Activated B cell treated with CpG ODN at 0.5 μM for 24 hours (primary cell): Measurements from ENCODE around the gene EPB41L2. TPM values are rescaled to one million over a fixed set of nuclear protein-coding genes. Genes with fewer than 3 reads are reported as not detected.
"Not testable (repeated sequence)": the region's sequence is repeated elsewhere in the genome, so short reads cannot be mapped to it uniquely, and the experiment has no call there.

ENCODE experiments used
- ATAC-seq: fragments of 200-7000 bp; cut with Tn5 transposase; one replicate; pipeline ENCODE4 v1.10.0; 2021; ENCODE audit warnings: low read depth, mild to moderate bottlenecking, moderate library complexity
- CTCF ChIA-PET: fragments of 350-600 bp; sonication (Branson Sonifier 250); formaldehyde crosslinking; loops from one replicate; lab custom pipeline; 2021; ENCODE audit warnings: antibody characterized with exemption; lab: Charles Lee
- POLR2A ChIA-PET: fragments of 350-600 bp; sonication (Branson Sonifier 250); formaldehyde crosslinking; loops from one replicate; lab custom pipeline; 2021; ENCODE audit warnings: antibody characterized with exemption; lab: Charles Lee
- DNase-seq: peaks from one replicate; pipeline ENCODE4 v3.0.0; 2022
- H3K27ac Mint-ChIP-seq: one replicate; pipeline ENCODE4 v1.8.0; 2020; ENCODE audit warnings: mixed read lengths
- H3K27me3 Mint-ChIP-seq: one replicate; pipeline ENCODE4 v1.8.0; 2021; ENCODE audit warnings: mixed read lengths
- H3K36me3 Mint-ChIP-seq: one replicate; pipeline ENCODE4 v1.8.0; 2021; ENCODE audit warnings: low read depth, mixed read lengths
- H3K4me1 Mint-ChIP-seq: one replicate; pipeline ENCODE4 v1.8.0; 2021; ENCODE audit warnings: mixed read lengths
- H3K4me3 Mint-ChIP-seq: one replicate; pipeline ENCODE4 v1.8.0; 2020; ENCODE audit warnings: mild to moderate bottlenecking, mixed read lengths
- H3K9me3 Mint-ChIP-seq: one replicate; pipeline ENCODE4 v1.8.0; 2020; ENCODE audit warnings: mixed read lengths
- CTCF ChIP-seq: fragments of 200-600 bp; IDR thresholded peaks from one replicate; pipeline ENCODE4 v1.8.0; 2022; ENCODE audit warnings: antibody characterized with exemption, mild to moderate bottlenecking
- intact Hi-C: fragments of 100-400 bp; cut with micrococcal nuclease; formaldehyde crosslinking; loops from one replicate; pipeline ENCODE4 v1.15.1; 2024
- total RNA-seq: library from RNA; stranded (reverse); gene quantifications from 2 replicates; pipeline ENCODE4 v1.2.3, GENCODE V29; 2022

Gene EPB41L2
- total RNA-seq, 1 donor from 2014 or later = 62.8 TPM

- ChIA-PET CTCF (interaction anchor here (1.0 kb wide), 1 partner anchor 30 kb away, joined by 3 read pairs; no protein-coding TSS in a partner anchor), POLR2A (no interaction called here)
- H3K27ac Mint-ChIP-seq = no peak overlapping the region
- TF ChIP-seq CTCF = no peak
- no peaks in the 10 kb centered on the region for H3K9me3 Mint-ChIP-seq
- ATAC-seq = no peak
- no peak for DNase-seq
- H3K4me1 Mint-ChIP-seq = no peaks in the 10 kb centered on the region
- H3K4me3 Mint-ChIP-seq = no peak overlapping the region
- peaks cover 13% of the 10 kb centered on the region for H3K36me3 Mint-ChIP-seq
- no peaks in the 10 kb centered on the region for H3K27me3 Mint-ChIP-seq
- intact Hi-C loops = no loop called here
These were observed 142.1 kb downstream of the EPB41L2 start for GRCh38 chr6:130920969-130921368.

- ChIA-PET CTCF (no interaction called here), POLR2A (no interaction called here)
- intact Hi-C loops = no loop called here
- Mint-ChIP-seq H3K27me3 (no peaks in the 10 kb centered on the region), H3K4me3 (no peak overlapping the region), H3K36me3 (peaks cover 11% of the 10 kb centered on the region), H3K4me1 (peaks cover 2% of the 10 kb centered on the region), H3K27ac (no peak overlapping the region), H3K9me3 (peaks cover 3% of the 10 kb centered on the region)
- ATAC-seq = no peak
- TF ChIP-seq CTCF = no peak
- no peak for DNase-seq
These were observed 144.9 kb downstream of the EPB41L2 start for GRCh38 chr6:130918171-130918570.

GRCh38 chr6:130915606-130916005 lies 147.4 kb downstream of the EPB41L2 start:
- H3K4me3 Mint-ChIP-seq, H3K27ac Mint-ChIP-seq, H3K9me3 Mint-ChIP-seq, H3K27me3 Mint-ChIP-seq, DNase-seq, intact Hi-C loops, ATAC-seq, POLR2A ChIA-PET: not testable (repeated sequence)
- Mint-ChIP-seq H3K36me3 (peaks cover 12% of the 10 kb centered on the region), H3K4me1 (peaks cover 11% of the 10 kb centered on the region)
- CTCF ChIA-PET = interaction anchor here (2.1 kb wide), 1 partner anchor 9 kb away, joined by 5 read pairs; no protein-coding TSS in a partner anchor

- Mint-ChIP-seq H3K27ac (no peak overlapping the region), H3K9me3 (peaks cover 3% of the 10 kb centered on the region), H3K36me3 (peaks cover 15% of the 10 kb centered on the region), H3K4me3 (peak overlapping the region; percentile 3), H3K27me3 (no peaks in the 10 kb centered on the region), H3K4me1 (peaks cover 16% of the 10 kb centered on the region)
- DNase-seq (no peak), ATAC-seq (peak; percentile 25)
- intact Hi-C loops = no loop called here
- TF ChIP-seq CTCF = no peak
- ChIA-PET POLR2A (no interaction called here), CTCF (no interaction called here)
These were observed 149.9 kb downstream of the EPB41L2 start for GRCh38 chr6:130913120-130913519.

- Mint-ChIP-seq H3K27ac (no peak overlapping the region), H3K27me3 (no peaks in the 10 kb centered on the region), H3K9me3 (peaks cover 3% of the 10 kb centered on the region), H3K4me3 (no peak overlapping the region), H3K4me1 (peaks cover 16% of the 10 kb centered on the region), H3K36me3 (peaks cover 13% of the 10 kb centered on the region)
- DNase-seq (no peak), ATAC-seq (no peak)
- POLR2A ChIA-PET = no interaction called here
- intact Hi-C loops = no loop called here
- CTCF ChIA-PET = no interaction called here
- no peak for TF ChIP-seq CTCF
These were observed 150.6 kb downstream of the EPB41L2 start for GRCh38 chr6:130912434-130912833.

- no peak for TF ChIP-seq CTCF
- DNase-seq = no peak
- H3K4me1 Mint-ChIP-seq = peaks cover 16% of the 10 kb centered on the region
- POLR2A ChIA-PET = no interaction called here
- no peaks in the 10 kb centered on the region for H3K27me3 Mint-ChIP-seq
- peaks cover 5% of the 10 kb centered on the region for H3K36me3 Mint-ChIP-seq
- no peak overlapping the region for H3K27ac Mint-ChIP-seq
- CTCF ChIA-PET = no interaction called here
- H3K4me3 Mint-ChIP-seq = no peak overlapping the region
- no peaks in the 10 kb centered on the region for H3K9me3 Mint-ChIP-seq
- ATAC-seq = no peak
- intact Hi-C loops = no loop called here
These were observed 154.1 kb downstream of the EPB41L2 start for GRCh38 chr6:130908958-130909357.
